Gastroesophageal sphincter (tissue), 4 donors: ENCODE results near the gene TNFAIP2. TPM values are rescaled to one million over a fixed set of nuclear protein-coding genes. Genes with fewer than 3 reads are reported as not detected.

Experiments used
- ATAC-seq: fragments of 150-250 bp; one replicate; pipeline ENCODE4 v1.9.1; 2016; ENCODE audit warnings: mild to moderate bottlenecking, moderate library complexity
- H3K27ac ChIP-seq, 4 donors: fragments of 200-600 bp; sonication (generic) in 3 of 4; 1 replicate in 3 of 4; 2 replicates in 1 of 4; pipeline ENCODE4 v1.5.1; 2016 to 2019
- H3K27me3 ChIP-seq: fragments of 200-600 bp; sonication (generic); one replicate; pipeline ENCODE4 v1.5.1; 2019
- H3K36me3 ChIP-seq, 2 donors: fragments of 200-600 bp; sonication (generic); one replicate each; pipeline ENCODE4 v1.5.1; 2019; ENCODE audit warnings: control low read depth in 1 of 2
- H3K4me1 ChIP-seq, 3 donors: fragments of 200-600 bp; sonication (generic); 1 replicate in 2 of 3; 2 replicates in 1 of 3; pipeline ENCODE4 v1.5.1; 2016 to 2019; ENCODE audit warnings: control low read depth in 2 of 3
- H3K4me3 ChIP-seq, 2 donors: fragments of 200-600 bp; sonication (generic); one replicate each; pipeline ENCODE4 v1.5.1; 2019; ENCODE audit warnings: mild to moderate bottlenecking in 1 of 2, moderate library complexity in 1 of 2
- H3K9me3 ChIP-seq, 3 donors: fragments of 200-600 bp; sonication (generic); one replicate each; pipeline ENCODE4 v1.5.1; 2017 to 2019; ENCODE audit warnings: control low read depth in 2 of 3
- CTCF ChIP-seq, 4 experiments: fragments of 200-600 bp in 2 of 4; fragments of 450-650 bp in 2 of 4; sonication (generic) in 1 of 4; IDR thresholded peaks; one replicate each; pipeline ENCODE4 v1.5.1; 2017 to 2019; ENCODE audit warnings: antibody characterized with exemption in 4 of 4, mild to moderate bottlenecking in 2 of 4, moderate library complexity in 2 of 4
- EP300 ChIP-seq: sonication (generic); formaldehyde crosslinking; IDR thresholded peaks from one replicate; pipeline ENCODE4 v1.6.1; 2017; ENCODE audit warnings: antibody characterized with exemption, mild to moderate bottlenecking
- POLR2A ChIP-seq, 2 donors: fragments of 450-650 bp; IDR thresholded peaks; one replicate each; pipeline ENCODE4 v1.6.1; 2017; ENCODE audit warnings: antibody characterized with exemption in 2 of 2, mild to moderate bottlenecking in 2 of 2, moderate library complexity in 1 of 2
- POLR2AphosphoS5 ChIP-seq: sonication (generic); formaldehyde crosslinking; IDR thresholded peaks from one replicate; pipeline ENCODE4 v1.6.1; 2017; ENCODE audit warnings: antibody characterized with exemption
- WGBS, 2 donors: methylation state at CpG; one replicate each; pipeline ENCODE4 v1.1.5; 2018; ENCODE audit warnings: low coverage in 1 of 2; 5-methylcytosine and 5-hydroxymethylcytosine counted together
- total RNA-seq, 4 donors: library from RNA; depleted of rRNA; stranded (reverse); fragments of >200 nt; gene quantifications; one replicate each; pipeline ENCODE4 v1.1.0, GENCODE V29; 2016

Gene TNFAIP2
- total RNA-seq, 4 donors from 2014 or later = 51.6 to 61.9 (median 59.1) TPM

- peaks cover 0 to 79% (median 43%) of the 10 kb centered on the region in 3 donors for H3K4me1 ChIP-seq
- WGBS, 2 donors = 62% methylated on average over 3 of the region's 18 CpGs; no CpG with 5 or more reads in 1 of the 2 donors
- H3K27me3 ChIP-seq = peaks cover 41% of the 10 kb centered on the region
- no peaks in the 10 kb centered on the region for H3K9me3 ChIP-seq
- TF ChIP-seq EP300 = no peak
- no peak for TF ChIP-seq CTCF (IDR thresholded peaks at IDR 0.05)
- TF ChIP-seq POLR2AphosphoS5 = peak; percentile 17
- no peak for TF ChIP-seq POLR2A (IDR thresholded peaks at IDR 0.05)
- no peaks in the 10 kb centered on the region for H3K36me3 ChIP-seq
- H3K4me3 ChIP-seq = peak overlapping the region in 1 of 2 donors; percentile 73
- peak; percentile 58 for ATAC-seq
- peak overlapping the region; percentile 1 to 91 (median 90) for H3K27ac ChIP-seq
Observed at GRCh38 chr14:103121121-103121845, 2.0 kb upstream of the TNFAIP2 start.

GRCh38 chr14:103121846-103122584 lies 1.2 kb upstream of the TNFAIP2 start:
- Histone ChIP-seq H3K4me1 (peaks cover 0 to 86% (median 47%) of the 10 kb centered on the region in 3 donors), H3K27ac (peak overlapping the region; percentile 47 to 91 (median 90)), H3K27me3 (peaks cover 41% of the 10 kb centered on the region), H3K36me3 (no peaks in the 10 kb centered on the region), H3K9me3 (no peaks in the 10 kb centered on the region), H3K4me3 (peak overlapping the region in 1 of 2 donors; percentile 73)
- TF ChIP-seq CTCF (IDR thresholded peaks at IDR 0.05) (no peak), POLR2AphosphoS5 (peak; percentile 40), EP300 (no peak), POLR2A (IDR thresholded peaks at IDR 0.05) (no peak)
- 0 to 12% methylated on average over 1 to 11 of the region's 23 CpGs for WGBS, 2 donors
- peak; percentile 76 for ATAC-seq

- H3K27me3 ChIP-seq = peaks cover 41% of the 10 kb centered on the region
- H3K36me3 ChIP-seq = no peaks in the 10 kb centered on the region
- no peak for TF ChIP-seq EP300
- TF ChIP-seq POLR2A (IDR thresholded peaks at IDR 0.05) = no peak
- TF ChIP-seq CTCF (IDR thresholded peaks at IDR 0.05) = peak in 1 of 4 experiments; percentile 11
- TF ChIP-seq POLR2AphosphoS5 = no peak
- H3K4me3 ChIP-seq = peak overlapping the region; percentile 33 to 73
- peak; percentile 3 for ATAC-seq
- no peaks in the 10 kb centered on the region for H3K9me3 ChIP-seq
- H3K4me1 ChIP-seq = peaks cover 0 to 89% (median 47%) of the 10 kb centered on the region in 3 donors
- WGBS, 2 donors = 19 to 60% methylated on average over 1 to 6 of the region's 15 CpGs
- H3K27ac ChIP-seq = peak overlapping the region; percentile 47 to 91 (median 90)
Observed at GRCh38 chr14:103122585-103122946, 695 bp upstream of the TNFAIP2 start.

- Histone ChIP-seq H3K4me3 (peak overlapping the region; percentile 33 to 73), H3K9me3 (no peaks in the 10 kb centered on the region), H3K27me3 (peaks cover 41% of the 10 kb centered on the region), H3K27ac (peak overlapping the region; percentile 47 to 91 (median 90)), H3K36me3 (no peaks in the 10 kb centered on the region), H3K4me1 (peaks cover 0 to 89% (median 42%) of the 10 kb centered on the region in 3 donors)
- no peak for TF ChIP-seq POLR2A (IDR thresholded peaks at IDR 0.05)
- no peak for TF ChIP-seq EP300
- TF ChIP-seq POLR2AphosphoS5 = no peak
- TF ChIP-seq CTCF (IDR thresholded peaks at IDR 0.05) = peak in 2 of 4 experiments; percentile 31 to 49
- WGBS, 2 donors = 67% methylated on average over 3 of the region's 48 CpGs; no CpG with 5 or more reads in 1 of the 2 donors
- ATAC-seq = peak; percentile 21
Observed at GRCh38 chr14:103123634-103124500, 606 bp downstream of the TNFAIP2 start.
